ENCODE results near the gene PPP1R14C.

PPP1R14C gene

DNA sequence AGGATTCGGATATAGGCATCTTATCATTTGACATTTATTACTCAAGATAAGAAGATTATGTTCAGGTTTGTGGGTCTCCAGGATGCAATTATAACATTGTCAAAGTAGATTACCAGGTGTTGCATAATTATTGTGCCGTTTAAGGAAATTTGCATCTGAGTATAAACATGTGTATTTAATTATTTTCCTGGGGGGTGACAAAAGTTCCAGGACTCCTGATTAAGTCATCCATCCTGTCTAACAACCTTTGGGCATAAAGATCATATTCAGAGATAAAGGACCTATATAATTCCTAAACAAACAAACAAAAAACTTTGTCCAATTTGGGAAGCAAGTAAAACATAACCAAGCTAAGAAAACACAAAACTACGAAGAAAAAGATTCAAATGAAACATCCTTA is 3.3 kb upstream of the PPP1R14C start:
- no peak for DNase-seq

DNA sequence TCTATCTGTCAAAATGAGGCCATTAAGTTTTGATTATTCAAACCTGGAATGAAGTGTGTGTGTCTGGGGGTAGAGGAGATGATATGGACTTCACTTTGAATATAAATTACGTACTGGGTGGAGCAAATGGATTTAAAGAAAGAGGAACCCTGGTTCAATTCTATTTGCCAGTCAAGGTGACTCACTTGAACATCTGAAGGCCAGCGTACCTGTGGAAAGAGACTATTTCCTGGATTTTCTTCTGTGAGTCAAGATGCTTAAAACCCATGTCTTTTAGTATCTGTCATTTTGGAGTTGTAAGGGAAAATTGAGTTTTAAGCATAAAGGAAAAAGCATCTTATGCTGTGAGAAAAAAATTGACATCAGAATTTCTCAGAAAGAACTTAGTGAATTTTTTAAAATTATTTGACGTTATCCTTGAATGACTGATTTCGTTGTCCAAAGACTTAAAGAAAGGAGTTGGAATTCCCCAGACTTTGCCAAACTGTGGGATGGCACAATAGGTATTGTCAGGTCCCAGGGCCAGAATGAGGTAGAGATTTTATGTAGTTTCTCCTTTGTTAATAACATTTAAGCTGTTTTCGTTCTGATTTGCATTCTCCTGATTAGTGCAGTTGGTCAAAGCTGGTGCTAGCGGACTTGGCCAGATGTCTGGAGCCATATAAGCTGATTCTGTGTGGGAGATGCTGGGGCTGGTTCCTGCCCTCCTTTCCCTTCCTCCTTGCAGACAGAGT is 2.4 kb upstream of the PPP1R14C start:
- no peak for DNase-seq

DNA sequence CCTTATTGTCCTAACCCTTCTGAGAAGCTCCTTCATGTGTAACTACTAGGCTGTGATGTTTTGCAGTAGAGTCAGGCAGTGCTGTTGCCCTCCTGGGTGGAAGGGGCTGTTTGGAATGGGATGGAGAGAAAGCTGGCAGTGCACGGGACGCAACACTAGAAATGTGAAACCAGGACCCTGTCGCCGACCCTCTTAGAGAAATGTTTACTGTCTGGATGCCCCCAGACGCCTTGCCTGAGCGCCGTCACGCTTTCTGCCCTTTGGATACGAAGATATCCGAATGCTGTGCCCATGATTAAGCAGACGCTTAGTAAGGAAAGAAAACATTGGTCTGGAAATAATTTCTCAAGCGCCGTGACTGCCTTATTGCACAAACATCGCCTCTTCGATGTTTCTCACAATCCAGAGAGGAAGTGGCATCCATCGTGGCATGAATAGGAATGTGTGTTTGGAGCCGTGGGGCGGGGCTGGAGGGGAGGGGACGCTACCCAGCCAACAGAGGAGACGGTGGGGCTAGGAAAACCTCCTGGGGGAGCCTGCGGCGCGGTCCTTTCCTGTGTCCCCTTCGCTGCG is 661 bp upstream of the PPP1R14C start:
- no peak for DNase-seq

DNA sequence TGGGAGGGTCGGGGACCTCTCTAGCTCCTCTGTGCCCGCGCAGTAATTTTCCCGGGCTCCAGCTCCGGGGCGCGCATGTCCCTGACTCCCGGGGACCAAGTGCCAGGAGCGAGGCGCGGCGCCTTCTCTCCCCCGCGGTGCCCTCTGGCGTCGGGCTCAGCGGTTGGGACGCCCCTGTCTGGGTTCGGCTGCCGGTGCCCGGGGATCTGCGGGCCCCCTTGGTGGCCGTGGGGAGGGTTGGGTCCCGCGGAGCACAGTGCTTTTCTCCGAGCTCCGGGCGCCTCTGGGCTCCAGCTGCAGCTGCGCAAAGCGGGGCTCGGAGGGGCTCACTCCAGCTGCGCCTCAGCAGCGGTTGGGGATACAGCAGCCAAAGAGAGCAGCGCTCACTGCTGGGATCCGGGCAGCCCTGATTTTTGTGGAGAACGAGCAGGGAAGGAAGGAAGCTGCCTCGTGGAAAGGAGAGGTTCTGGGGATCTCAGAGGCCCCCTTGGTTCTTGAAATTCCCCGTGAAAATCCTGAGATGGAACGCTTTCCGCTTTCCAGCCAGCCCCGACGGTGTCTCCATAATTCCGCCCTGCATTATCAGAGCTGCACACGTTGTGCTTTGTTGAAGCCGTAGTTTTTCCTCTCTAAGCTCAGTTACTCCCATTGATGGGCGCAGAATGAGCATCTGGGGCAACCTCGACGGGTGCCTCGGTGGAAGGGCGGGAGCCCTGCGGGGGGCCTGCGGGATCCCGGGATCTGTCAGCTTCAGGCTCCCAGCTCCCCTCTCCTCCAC is 861 bp downstream of the PPP1R14C start:
- DNase-seq: no peak

DNA sequence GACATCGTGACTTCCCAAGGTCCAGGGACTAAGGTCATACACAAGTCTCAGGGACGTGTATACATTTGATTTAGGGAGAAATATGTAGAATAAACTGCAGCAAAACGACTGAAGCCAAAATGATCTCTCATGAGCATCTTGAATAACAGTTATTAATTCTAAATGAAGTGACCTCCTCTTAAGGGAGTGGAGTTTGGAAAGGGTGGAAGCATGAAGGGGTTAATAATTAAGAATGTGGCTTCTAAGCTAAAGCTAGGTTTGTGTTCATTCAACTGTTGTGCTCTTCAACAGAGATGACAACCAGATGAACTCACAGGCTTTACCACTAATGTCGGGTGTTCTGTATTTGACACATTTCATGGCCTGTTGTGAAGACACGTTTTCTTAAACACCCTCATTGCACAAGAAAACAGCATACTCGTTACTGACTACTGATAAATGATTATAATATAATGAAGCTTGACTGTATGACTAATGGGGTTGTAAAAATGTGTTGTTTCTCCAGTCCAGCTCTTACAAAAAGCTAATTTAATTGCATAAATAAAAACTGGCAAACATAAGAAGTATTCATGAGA is 1.5 kb downstream of the PPP1R14C start:
- DNase-seq: no peak

DNA sequence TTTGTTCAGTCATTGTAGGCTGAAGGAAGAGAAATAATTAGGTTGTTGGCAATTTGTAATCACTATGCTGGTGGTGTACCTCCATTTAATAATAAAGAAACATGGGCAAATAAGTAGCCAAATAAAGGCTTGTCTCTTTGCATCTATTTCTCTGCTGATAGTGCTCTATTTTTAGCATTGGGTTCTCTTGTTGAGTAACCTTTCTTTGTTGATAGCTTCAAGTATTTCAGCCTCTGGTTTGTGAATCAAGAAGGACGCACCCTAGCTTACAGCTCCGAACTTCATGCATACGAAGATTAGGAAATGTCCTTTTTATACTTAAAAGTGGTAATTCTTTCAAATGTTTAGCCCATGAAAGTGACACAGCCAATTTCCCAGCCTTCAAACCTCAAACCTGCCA is 2.6 kb downstream of the PPP1R14C start:
- no peak for DNase-seq

DNA sequence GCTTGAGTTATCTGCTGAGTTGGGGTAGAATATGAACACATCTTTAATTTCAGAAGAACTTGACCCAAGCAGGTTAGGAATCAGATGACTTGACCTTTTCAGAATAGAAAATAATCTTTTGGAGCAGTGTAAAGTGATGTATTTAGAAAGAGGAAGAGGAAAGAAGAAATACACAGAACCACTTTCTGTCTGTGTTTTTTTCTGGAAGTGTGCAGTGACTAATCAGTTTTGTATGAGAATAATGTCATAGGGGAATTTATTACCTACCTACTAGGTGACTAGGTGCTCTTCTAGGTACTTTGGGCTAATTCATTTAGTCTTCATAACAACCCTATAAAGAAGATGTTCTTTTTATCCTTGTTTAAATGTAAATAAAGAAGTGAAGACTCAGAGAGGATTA is 3.0 kb downstream of the PPP1R14C start:
- no peak for DNase-seq

DNA sequence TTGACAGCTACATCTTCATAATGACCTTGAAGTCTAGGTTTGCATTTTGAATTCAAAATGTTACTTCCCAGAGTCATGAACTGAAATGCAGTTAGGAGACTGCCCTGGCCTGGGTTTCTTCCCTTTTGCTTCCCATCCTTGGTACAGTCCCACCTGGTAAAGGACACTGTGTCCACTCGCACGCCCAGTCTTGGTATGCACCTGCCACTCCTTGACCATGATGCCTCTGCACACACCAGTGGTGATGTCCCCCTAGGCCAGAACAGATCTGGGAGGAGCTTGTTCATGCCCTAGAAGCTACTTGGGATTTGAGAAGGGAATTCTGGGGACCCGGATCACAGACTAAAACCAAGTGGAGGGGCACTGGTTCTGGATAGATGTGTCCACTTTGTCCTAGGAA is 3.6 kb downstream of the PPP1R14C start:
- DNase-seq: no peak

DNA sequence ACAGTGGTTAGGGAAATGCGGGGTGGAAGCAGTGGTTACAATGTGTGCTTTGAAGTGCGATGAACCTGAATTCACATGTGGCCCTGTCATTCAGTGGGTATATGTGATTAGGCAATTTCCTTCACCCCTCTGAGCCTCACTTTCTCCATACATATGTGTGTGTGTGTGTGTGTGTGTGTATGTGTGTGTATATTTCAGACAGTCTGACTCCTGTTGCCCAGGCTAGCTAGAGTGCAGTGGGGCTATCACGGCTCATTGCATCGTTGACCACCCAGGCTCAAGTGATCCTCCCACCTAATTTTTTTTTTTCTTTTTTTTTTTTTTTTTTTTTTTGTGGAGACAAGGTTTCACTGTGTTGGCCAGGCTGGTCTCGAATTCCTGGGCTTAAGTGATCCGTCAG is 6.3 kb downstream of the PPP1R14C start:
- no peak for DNase-seq

DNA sequence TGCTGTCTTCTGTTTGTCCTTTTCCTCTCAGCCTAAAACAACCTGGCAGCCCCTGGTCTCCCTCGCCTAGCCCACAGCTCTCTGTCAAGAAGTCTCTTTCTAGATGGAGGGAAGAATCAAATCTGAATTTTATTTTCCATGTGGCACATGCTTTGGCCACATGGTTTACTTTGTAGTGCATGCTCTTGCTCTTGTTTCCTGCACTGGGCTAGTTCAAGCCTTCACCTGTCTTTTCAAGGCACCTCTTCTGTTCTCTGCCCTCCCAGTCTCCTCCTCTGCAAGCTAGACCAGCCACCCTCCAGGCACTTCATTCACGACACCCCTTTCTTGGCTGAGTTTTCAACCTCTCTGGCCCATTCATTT is 7.6 kb downstream of the PPP1R14C start:
- DNase-seq: no peak

DNA sequence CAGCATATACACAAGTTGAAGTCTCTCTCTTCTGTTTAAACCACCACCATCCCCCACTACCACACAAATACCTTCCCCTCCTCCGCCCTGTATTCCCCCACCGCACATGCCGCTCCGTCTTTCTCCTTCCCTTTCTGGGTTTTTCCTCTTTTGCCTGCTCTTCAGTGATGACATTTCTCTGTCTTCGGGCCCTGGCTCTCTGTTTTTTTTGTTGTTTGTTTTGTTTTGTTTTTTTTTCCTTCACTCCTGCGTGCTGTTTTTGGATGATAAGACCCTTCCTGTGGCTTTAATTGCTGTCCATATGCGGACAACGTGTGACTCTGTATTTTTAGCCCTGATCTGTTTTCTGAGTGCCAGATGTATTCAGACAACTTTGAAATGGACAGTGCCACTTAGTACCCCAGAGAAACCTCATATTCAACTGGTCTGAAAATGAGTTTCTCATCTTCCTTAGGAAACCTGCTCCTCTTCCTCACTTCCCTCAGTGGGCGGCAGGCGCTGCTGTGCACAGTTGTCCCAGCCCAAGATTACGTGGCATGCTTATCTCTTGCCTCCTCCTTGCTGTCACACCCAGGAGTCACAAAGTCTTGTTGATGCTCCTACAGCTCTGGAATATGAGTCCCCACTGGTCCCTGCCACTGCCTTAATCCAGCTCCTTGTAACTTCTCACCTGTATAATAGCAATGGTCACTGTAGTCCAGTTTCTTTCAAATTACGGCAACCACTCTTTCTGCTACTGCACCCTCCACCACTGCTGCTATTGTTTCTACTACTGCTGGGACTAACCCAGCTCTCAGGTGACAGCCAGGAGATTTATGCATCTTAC is 8.2 kb downstream of the PPP1R14C start:
- no peak for DNase-seq

DNA sequence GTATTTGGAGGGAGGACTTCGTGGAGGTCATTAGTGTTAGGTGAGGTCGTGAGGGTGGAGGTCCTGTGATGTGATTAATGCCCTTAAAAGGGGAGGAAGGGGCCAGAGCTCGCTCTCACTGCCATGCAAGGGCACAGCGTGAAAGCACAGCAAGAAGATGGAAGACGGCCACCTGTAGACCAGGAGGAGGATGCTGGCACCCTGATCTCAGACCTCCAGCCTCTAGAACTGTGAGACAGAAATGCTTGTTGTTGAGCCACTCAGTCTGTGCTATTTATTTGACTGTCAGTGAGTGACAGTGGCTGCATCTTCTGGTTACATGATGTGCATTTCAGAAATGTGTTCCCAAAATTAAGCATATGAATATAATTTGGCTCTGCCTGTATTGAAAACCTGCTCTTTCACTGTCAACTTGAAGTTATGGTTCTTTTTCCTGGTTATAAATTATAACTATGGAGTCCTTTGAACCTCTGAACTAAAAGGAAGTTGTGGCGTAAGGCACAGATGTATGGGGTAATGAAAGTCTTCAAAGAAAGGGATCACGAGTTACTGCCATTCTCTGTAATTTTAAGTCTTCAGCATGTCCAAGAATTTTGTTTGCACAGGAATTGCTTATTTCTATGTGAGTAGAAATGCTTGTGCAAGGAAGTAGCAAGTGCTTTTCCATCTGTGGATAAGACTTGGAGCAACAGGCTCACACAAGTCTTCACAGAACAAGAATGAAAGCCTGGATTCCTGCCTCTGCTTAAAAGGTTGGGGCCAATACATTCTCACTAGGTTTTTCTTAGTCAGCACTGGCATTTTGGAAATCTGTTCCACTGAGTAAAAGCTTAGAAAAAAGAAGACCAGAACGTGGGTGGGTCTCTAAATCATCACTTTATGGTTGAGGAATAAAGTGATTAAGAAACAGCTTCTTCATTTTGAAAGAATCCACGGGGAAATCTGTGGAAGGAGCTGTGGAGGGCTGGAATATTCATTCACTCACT is 10.3 kb downstream of the PPP1R14C start:
- no peak for DNase-seq

DNA sequence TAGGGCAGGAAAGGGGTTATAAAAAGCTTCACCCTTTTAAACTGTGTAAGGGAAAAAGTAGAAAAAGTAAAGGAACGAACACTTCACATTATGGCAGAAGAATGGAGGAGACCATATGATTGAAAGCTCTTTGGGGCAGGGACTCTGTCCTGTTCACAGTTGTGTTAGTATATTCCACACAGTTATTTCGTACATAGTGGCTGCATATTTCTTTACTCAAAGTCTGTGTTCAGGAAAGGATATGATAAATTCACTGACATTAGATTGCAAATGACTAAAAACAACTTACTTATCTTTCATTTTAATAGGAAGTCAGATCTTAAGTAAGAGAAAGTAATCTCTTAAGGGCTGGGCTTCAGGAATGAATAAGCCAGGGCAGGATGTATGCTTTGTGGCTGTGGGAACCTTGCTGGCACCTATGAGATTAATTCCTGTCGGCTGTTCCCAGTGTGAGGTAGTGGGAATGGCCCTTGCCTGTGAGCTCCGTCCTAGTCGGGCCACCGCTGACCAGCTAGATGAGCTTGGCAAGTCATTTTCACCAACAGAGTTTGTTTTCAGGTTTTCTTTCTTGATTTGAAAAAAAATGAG is 11.2 kb downstream of the PPP1R14C start:
- DNase-seq: no peak

DNA sequence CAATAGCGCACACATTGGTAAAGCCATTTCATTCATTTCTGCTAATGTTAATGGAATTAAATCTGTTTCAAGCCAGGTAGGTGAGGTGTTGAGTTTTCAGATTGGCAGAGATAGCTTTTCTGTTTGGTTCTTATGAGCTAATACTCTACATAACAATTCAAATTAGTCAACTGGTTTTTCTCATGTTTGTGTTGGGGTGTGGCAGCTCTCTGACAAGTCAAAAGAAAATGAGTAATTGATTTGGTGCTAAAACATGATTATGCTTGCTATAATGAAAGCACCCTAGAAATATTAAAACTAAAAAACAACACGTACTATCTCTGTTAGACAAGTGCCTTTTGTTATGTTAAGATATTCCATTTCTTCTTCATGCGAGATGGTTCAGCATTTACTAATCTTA is 13.6 kb downstream of the PPP1R14C start:
- no peak for DNase-seq

DNA sequence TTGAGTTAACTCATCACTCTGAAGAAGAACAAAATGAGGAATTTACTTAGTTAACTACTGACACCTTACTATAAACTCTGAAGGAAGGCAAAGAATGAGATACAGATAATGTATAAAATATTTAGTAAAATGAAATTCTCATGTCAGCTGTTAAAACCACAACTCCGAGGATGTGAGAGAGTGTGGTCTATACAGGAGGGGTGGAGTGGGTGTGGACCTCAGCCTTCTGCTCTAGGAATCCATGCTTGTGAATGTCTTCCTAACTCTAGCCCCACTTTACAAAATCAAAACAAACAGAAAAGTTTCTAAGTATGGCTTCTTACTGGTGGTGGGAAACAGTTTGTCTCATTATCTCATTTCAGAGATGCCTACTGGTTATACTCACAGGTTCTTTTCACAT is 14.2 kb downstream of the PPP1R14C start:
- DNase-seq: no peak

DNA sequence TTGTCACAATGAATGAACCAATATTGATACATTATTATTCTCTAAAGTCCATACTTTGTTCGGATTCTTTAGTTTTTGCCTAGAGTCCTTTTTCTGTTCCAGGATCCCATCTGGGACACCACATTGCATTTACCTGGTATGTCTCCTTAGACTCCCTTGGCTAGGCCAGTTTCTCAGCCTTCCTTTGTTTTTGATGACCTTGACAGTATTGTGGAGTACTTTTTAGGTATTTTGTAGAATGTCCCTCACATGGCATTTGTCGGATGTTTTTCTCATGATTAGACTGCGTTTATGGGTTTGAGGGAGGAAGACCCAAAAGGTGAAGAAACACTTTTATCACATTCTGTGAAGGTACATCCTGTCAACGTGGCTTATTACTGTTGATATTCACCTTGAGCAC is 16.9 kb downstream of the PPP1R14C start:
- DNase-seq: no peak

DNA sequence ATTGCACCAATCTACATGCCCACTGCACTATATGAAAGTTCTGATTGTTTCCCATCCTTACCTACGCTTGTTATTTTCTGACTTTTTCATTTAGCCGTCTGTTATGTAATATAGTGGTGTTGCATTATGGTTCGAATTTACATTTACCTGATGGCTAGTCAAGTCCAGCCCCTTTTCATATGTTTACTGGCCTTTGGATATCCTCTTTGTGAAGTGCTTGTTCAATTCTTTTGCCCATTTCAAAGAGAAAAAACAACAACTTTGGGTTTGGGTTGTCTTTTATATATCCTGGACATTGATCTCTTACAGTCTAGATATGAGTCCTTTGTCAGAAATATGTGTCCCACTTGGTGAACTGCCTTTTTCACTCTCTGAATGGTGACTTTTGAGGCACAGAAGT is 21.1 kb downstream of the PPP1R14C start:
- no peak for DNase-seq

DNA sequence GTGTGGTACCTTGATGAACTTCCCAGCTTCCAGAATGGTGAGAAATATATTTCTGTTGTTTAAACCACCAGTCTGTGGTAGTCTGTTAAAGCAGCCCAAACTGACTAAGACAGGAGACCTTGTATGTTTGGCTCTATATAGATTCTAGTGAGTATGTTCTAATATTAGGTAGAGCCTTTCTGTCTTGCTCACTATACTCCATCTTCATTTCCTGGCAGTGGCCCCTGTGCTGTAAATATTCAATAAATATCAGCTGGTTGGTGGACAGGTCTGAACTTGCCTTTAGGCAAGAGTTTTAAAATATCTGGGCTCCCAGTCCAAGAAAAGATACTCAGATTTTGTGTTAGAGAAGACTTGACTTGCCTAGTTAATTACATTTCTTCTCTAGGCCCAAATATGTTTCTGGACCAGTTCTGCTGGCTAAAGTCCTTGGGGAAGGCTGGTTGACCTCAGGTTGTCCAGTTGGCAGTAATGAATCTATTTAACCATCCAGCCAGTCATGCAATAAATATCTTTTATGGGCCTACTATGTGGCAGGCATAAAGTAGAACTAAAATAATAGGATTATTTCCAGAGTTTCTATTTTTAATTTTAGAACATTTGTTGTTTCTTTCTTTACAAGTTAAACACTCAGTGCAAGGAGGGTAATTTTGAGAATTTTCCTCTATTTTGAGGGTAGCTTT is 22.3 kb downstream of the PPP1R14C start:
- no peak for DNase-seq

DNA sequence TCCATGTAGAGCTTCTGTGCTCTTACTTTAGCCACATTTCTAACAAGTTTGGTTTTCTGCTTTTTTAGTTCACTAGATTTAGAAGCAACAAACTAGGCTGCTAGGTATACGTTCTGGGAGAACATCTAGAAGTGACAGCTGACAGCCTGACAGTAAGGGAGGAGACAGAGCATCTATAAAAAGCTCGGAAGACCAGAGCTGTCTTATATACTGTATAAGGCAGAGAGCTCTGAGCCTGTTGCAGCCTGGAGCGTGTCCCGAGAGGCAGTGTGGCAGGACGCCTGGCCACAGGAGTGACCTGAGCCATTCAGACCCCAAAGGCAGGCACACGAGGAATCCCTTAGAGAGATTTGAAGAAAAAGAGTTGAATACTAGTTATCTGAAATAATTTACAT is 24.6 kb downstream of the PPP1R14C start:
- no peak for DNase-seq

DNA sequence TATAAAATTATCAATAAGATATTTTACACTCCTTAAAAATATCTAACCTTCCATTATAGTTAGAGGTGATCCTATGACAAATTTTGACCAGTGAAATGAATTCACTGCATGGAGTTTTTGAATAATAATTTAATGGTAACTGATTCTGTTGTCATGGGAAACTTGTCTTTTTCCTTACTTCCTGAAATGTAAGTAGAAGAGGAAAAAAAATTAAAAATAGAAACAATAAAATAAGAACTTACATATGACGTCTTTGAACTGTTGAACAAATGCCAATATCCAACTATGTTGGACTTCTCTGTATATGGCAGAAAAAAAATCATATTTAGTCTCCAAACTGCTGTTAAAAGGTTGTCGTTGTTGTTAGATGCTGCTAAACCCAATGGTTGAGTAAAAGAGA is 26.3 kb downstream of the PPP1R14C start:
- DNase-seq: no peak

DNA sequence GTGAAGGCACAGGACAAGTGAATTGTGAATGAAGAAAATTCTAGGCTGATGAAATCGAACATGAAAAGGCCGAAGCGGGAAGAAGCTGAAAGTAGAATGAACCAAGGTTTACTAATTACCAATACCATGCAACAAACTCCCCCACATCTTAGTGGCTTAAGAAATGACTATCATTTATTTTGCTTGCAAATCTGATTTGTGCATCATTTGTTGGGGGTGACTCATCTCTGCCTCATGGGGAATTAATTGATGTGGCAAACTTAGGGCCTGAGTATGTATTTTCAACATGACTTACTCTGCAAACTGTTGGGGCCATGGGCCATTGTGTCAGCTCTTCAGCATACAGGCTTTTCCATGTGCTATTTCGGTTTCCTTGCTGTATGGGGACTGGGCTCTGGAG is 26.8 kb downstream of the PPP1R14C start:
- no peak for DNase-seq

Measured in NCI-H510A (cell line).